GM12873 (cell line): ENCODE measurements around the gene NDST4.
A peak's percentile ranks its signal among the peaks of the same experiment; 100 is the strongest.

Experiments used
- TF ChIP-seq, protein P1 (sequence below): IDR thresholded peaks from 2 replicates; pipeline ENCODE4 v1.5.1; 2012; ENCODE audit warnings: low read depth, mild to moderate bottlenecking, moderate library complexity, low read length, control low read depth; ENCODE audit not compliant: insufficient read depth; ENCODE audit errors: missing control alignments

The NDST4 gene

DNA sequence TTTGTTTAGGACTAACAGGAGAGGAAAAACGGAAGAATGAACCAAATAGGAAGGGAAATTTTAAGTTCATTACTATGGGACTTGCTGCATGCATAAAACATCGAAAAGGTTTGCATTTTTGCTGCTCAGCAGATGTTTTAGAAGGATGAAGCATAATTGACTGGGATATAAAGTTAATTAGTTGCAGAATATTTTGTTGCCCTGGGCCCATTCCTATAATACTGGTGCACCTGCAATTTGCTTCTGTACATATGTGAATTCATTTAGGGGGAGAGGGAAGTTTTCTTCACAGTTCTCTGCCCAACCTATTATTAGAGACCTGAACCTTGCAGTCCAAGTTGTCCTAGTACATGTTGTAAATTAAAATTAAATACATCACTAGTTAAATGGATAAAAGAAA, 282.8 kb downstream of the NDST4 start:
- TF ChIP-seq, protein P1, sequence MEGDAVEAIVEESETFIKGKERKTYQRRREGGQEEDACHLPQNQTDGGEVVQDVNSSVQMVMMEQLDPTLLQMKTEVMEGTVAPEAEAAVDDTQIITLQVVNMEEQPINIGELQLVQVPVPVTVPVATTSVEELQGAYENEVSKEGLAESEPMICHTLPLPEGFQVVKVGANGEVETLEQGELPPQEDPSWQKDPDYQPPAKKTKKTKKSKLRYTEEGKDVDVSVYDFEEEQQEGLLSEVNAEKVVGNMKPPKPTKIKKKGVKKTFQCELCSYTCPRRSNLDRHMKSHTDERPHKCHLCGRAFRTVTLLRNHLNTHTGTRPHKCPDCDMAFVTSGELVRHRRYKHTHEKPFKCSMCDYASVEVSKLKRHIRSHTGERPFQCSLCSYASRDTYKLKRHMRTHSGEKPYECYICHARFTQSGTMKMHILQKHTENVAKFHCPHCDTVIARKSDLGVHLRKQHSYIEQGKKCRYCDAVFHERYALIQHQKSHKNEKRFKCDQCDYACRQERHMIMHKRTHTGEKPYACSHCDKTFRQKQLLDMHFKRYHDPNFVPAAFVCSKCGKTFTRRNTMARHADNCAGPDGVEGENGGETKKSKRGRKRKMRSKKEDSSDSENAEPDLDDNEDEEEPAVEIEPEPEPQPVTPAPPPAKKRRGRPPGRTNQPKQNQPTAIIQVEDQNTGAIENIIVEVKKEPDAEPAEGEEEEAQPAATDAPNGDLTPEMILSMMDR = no peak

DNA sequence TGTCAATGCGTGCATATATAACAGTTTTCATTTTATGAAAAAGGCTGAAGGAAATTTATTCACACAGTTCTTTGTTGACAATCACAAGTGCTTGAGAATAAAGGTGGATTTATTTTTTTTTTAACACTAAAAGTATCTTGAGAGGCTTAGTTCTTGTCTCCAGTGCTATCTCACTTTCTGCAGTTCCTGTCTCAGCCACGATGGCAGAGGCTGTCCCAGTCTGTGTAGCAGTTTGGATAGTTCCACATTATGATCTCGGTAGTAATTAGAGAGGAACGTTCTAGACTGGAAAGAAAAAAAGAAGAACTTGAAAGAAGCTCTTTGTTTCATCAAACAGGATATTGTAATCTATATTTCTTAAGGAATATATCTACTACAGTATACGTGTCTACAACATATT, 285.8 kb downstream of the NDST4 start:
- TF ChIP-seq, protein P1 = no peak

DNA sequence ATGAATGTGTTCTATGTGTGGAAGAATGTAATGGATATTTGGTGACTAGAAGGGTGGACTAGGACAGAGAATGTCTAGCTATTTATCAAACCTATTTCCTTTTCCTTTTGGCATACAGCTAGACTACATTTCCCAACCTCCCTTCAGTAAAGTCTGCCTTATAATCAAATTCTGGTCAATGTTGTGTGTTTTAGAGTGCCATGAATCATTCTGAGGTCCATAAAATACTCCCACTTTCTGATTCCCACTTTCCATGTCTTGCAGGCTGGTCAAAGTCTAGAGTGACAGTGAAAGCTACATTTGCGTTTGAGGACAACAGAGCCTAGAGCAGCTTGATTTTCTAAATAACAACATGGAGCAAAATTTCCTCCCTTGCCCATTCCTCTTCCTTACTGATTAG, 297.7 kb downstream of the NDST4 start:
- TF ChIP-seq, protein P1 = no peak

DNA sequence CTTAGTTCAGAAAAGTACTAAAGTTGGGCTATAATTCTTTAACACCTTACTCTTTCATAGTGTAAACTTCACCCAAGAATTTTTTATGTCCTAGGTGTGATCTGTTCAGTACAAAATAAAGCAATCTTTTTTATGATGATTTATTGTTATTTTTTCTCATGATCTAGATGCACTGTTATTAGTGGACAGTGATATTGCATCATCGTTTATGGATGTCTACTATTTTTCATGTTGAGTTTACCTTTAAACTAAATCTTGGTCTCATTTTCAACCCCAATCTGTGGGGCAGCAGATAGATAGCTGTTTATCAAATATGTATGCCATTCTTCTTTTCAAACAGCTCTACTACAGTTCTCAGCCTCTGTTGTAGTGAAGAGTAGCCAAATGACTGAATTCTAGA, 299.5 kb downstream of the NDST4 start:
- TF ChIP-seq, protein P1 = no peak

DNA sequence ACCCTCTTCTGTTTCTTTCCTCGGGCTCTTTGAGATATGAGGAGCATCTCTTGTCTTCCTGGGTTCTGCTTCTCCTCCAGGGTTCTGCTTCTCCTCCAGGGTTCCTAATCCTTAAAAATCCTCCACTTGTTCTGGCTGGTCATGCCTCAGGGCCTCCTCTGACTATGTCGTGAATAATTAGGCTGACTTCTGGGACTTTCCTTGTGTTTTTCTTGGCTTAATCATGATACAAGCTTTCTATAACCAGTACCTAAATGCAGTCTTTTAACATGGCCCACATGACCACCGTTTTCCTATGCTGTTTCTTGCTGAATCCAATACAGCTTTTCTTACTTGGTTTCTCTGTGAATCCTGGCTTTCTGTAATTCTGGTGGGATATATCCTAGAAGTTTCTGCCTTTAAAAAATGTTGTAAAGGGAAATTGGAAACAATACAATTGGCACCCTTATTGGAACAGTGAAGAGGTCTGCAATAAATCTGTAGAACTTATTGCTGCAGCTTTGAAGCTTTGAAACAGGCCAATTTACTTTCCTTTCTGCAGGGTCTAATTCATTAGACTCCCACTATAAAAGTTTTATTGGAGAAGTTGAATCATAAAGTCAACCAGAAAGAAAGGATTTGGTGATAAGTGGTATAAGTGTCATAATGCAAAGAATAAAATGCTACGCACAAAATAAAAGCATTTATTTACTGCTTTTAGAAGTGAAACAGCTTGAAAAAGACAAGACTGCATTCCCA, 301.7 kb downstream of the NDST4 start:
- TF ChIP-seq, protein P1 = no peak

DNA sequence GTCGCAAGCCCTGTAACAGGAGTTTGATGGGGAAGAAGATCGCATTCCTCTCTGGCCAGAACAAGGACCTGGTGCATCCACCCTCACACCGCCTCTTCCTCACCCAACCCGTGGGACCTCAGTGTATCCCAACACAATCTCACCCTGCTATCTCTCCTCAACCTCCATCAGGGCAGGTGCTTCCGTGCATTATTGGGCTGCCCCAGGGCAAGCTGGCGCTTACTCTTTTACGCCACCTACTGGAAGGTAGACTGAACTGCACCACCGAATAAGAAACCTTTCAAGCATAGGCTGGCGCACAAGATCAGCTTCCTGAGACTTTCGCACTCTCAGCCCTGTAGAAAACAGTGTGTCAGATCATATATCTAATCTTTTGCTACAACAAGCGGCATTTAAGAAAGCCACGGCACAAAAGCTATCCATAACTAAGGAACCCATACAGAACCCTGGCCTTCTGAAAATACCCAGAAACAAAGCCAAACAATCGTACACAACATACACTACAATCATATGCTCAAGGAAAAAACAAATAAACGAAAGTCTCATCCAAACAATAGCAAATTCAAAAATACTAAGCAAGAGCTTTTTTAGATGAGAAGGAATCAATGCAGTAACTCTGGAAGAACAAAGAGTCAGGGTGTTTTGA, 305.5 kb downstream of the NDST4 start:
- TF ChIP-seq, protein P1 = peak; percentile 97

DNA sequence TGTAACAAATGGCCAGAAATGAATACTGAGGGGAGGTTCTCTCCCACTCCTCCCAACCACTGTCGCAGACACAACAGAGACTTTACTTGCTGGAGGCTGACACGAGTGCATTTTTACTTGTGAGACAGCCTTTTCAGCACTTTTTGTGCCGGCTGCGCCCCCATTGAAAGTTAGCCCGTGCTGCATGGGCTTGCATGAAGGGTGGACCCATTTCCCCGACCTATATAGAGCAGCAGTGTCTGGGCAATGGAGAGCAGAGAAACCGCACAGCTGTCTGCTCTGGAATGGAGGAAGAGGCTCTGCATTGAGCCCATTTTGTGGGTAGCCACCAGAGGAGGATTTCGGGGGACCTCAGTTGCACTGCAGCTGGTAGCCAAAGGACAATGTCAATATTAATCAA, 306.1 kb downstream of the NDST4 start:
- TF ChIP-seq, protein P1 = no peak
